Stimulated activated CD8-positive, alpha-beta memory T cell treated with anti-CD3 and anti-CD28 coated beads, Interleukin-12 subunit alpha, Interleukin-12 subunit beta, amount 100 ng/mL, for 24 hours (primary cell): ENCODE data around the gene MGMT.

ENCODE experiments used
- DNase-seq: peaks from one replicate; pipeline ENCODE4 v3.0.0-alpha.2; 2020; ENCODE audit errors: extremely low read depth

Gene MGMT

GRCh38 chr10:129730272-129730992 lies 263.4 kb downstream of the MGMT start:
- DNase-seq, result no peak

- no peak for DNase-seq
Observed at GRCh38 chr10:129730993-129731325, 263.9 kb downstream of the MGMT start.

- no peak for DNase-seq
Observed at GRCh38 chr10:129740532-129741279, 273.7 kb downstream of the MGMT start.

- DNase-seq, result no peak
Observed at GRCh38 chr10:129741280-129741977, 274.4 kb downstream of the MGMT start.

GRCh38 chr10:129741978-129742741 lies 275.1 kb downstream of the MGMT start:
- no peak for DNase-seq

- DNase-seq, result no peak
Observed at GRCh38 chr10:129742742-129743550, 275.9 kb downstream of the MGMT start.

GRCh38 chr10:129743738-129744133 lies 276.7 kb downstream of the MGMT start:
- no peak for DNase-seq

GRCh38 chr10:129744134-129745111 lies 277.4 kb downstream of the MGMT start:
- no peak for DNase-seq

GRCh38 chr10:129745186-129745750 lies 278.2 kb downstream of the MGMT start:
- DNase-seq, result no peak

GRCh38 chr10:129754211-129755050 lies 287.4 kb downstream of the MGMT start:
- no peak for DNase-seq

- no peak for DNase-seq
Observed at GRCh38 chr10:129755158-129755591, 288.1 kb downstream of the MGMT start.

GRCh38 chr10:129755621-129756020 lies 288.6 kb downstream of the MGMT start:
- no peak for DNase-seq

GRCh38 chr10:129756912-129757901 lies 290.2 kb downstream of the MGMT start:
- no peak for DNase-seq

- no peak for DNase-seq
Observed at GRCh38 chr10:129758207-129759021, 291.4 kb downstream of the MGMT start.

- DNase-seq, result no peak
Observed at GRCh38 chr10:129759214-129760002, 292.4 kb downstream of the MGMT start.

- DNase-seq, result no peak
Observed at GRCh38 chr10:129760003-129760315, 292.9 kb downstream of the MGMT start.
